Spleen (tissue), 7 donors: Measurements from ENCODE around the gene PCDHA7.

Experiments used
- POLR2A ChIP-seq, 3 donors: fragments of 450-650 bp; IDR thresholded peaks; one replicate each; pipeline ENCODE4 v1.5.1; 2017; ENCODE audit warnings: antibody characterized with exemption in 3 of 3, mild to moderate bottlenecking in 1 of 3
- TF ChIP-seq, protein P1 (sequence below), 11 experiments: fragments of 200-600 bp in 7 of 11; fragments of 450-650 bp in 4 of 11; sonication (generic) in 4 of 11; IDR thresholded peaks in 8 of 11; conservative IDR thresholded peaks in 3 of 11; 1 replicate in 7 of 11; 2 replicates in 4 of 11; pipeline versions ENCODE4 v1.4.0 to v1.8.0; 2016 to 2021; ENCODE audit warnings: antibody characterized with exemption in 11 of 11, inconsistent platforms in 4 of 11, mild to moderate bottlenecking in 1 of 11
- donor health status: DM: no; HTN: no; CAD: no; lungs with moderate emphysema.
- donor health status: DM: no; HTN: no; CAD: no.
- donor health status: DM: no; HTN: no; CAD: no.

GRCh38 chr5:140840978-140841962 is 7.2 kb downstream of the PCDHA7 start, which contains the start of gene PCDHA8:
- TF ChIP-seq, protein P1, sequence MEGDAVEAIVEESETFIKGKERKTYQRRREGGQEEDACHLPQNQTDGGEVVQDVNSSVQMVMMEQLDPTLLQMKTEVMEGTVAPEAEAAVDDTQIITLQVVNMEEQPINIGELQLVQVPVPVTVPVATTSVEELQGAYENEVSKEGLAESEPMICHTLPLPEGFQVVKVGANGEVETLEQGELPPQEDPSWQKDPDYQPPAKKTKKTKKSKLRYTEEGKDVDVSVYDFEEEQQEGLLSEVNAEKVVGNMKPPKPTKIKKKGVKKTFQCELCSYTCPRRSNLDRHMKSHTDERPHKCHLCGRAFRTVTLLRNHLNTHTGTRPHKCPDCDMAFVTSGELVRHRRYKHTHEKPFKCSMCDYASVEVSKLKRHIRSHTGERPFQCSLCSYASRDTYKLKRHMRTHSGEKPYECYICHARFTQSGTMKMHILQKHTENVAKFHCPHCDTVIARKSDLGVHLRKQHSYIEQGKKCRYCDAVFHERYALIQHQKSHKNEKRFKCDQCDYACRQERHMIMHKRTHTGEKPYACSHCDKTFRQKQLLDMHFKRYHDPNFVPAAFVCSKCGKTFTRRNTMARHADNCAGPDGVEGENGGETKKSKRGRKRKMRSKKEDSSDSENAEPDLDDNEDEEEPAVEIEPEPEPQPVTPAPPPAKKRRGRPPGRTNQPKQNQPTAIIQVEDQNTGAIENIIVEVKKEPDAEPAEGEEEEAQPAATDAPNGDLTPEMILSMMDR (IDR thresholded peaks at IDR 0.05 in 8 of 11, conservative IDR thresholded peaks at IDR 0.05 in 3 of 11): no peak
- no peak for TF ChIP-seq POLR2A (IDR thresholded peaks at IDR 0.05)
